Activated B cell treated with CpG ODN at 0.5 μM for 24 hours (primary cell): ENCODE data around the gene C10orf71. TPM values are rescaled to one million over a fixed set of nuclear protein-coding genes. Genes with fewer than 3 reads are reported as not detected.

Experiments used
- ATAC-seq: fragments of 200-7000 bp; cut with Tn5 transposase; one replicate; pipeline ENCODE4 v1.10.0; 2021; ENCODE audit warnings: low read depth, mild to moderate bottlenecking, moderate library complexity
- CTCF ChIA-PET: fragments of 350-600 bp; sonication (Branson Sonifier 250); formaldehyde crosslinking; loops from one replicate; lab custom pipeline; 2021; ENCODE audit warnings: antibody characterized with exemption; lab: Charles Lee
- POLR2A ChIA-PET: fragments of 350-600 bp; sonication (Branson Sonifier 250); formaldehyde crosslinking; loops from one replicate; lab custom pipeline; 2021; ENCODE audit warnings: antibody characterized with exemption; lab: Charles Lee
- DNase-seq: peaks from one replicate; pipeline ENCODE4 v3.0.0; 2022
- H3K27ac Mint-ChIP-seq: one replicate; pipeline ENCODE4 v1.8.0; 2020; ENCODE audit warnings: mixed read lengths
- H3K27me3 Mint-ChIP-seq: one replicate; pipeline ENCODE4 v1.8.0; 2021; ENCODE audit warnings: mixed read lengths
- H3K36me3 Mint-ChIP-seq: one replicate; pipeline ENCODE4 v1.8.0; 2021; ENCODE audit warnings: low read depth, mixed read lengths
- H3K4me1 Mint-ChIP-seq: one replicate; pipeline ENCODE4 v1.8.0; 2021; ENCODE audit warnings: mixed read lengths
- H3K4me3 Mint-ChIP-seq: one replicate; pipeline ENCODE4 v1.8.0; 2020; ENCODE audit warnings: mild to moderate bottlenecking, mixed read lengths
- H3K9me3 Mint-ChIP-seq: one replicate; pipeline ENCODE4 v1.8.0; 2020; ENCODE audit warnings: mixed read lengths
- intact Hi-C: fragments of 100-400 bp; cut with micrococcal nuclease; formaldehyde crosslinking; loops from one replicate; pipeline ENCODE4 v1.15.1; 2024
- total RNA-seq: library from RNA; stranded (reverse); gene quantifications from 2 replicates; pipeline ENCODE4 v1.2.3, GENCODE V29; 2022
- TF ChIP-seq, protein P1 (sequence below): fragments of 200-600 bp; IDR thresholded peaks from one replicate; pipeline ENCODE4 v1.8.0; 2022; ENCODE audit warnings: antibody characterized with exemption, mild to moderate bottlenecking

Gene C10orf71
- total RNA-seq, 1 donor from 2014 or later = not detected

DNA sequence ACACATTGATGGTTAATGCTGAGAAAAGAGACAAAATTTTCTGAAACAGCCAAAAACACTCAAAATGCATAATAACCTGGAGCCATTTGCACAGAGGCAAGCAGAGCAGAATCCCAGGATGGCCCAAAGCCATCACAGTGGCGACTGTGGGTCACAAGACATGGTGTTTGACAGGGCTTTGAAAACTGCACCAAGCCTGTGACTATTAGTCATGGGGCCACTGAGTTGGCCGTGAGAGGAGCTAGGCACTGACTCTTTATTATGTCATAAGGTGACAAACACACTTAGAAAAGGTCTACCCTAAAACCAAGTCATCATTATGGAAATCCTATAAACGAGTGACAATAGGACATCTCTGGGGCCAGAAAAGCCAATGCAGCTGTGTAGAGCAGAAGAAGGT is 73.0 kb downstream of the C10orf71 start:
- ATAC-seq (no peak), DNase-seq (no peak)
- ChIA-PET CTCF (no interaction called here), POLR2A (no interaction called here)
- H3K9me3 Mint-ChIP-seq = no peaks in the 10 kb centered on the region
- H3K27me3 Mint-ChIP-seq = peaks cover 14% of the 10 kb centered on the region
- no peaks in the 10 kb centered on the region for H3K36me3 Mint-ChIP-seq
- intact Hi-C loops = no loop called here
- no peaks in the 10 kb centered on the region for H3K4me1 Mint-ChIP-seq
- H3K4me3 Mint-ChIP-seq = no peak overlapping the region
- no peak overlapping the region for H3K27ac Mint-ChIP-seq
- TF ChIP-seq, protein P1, sequence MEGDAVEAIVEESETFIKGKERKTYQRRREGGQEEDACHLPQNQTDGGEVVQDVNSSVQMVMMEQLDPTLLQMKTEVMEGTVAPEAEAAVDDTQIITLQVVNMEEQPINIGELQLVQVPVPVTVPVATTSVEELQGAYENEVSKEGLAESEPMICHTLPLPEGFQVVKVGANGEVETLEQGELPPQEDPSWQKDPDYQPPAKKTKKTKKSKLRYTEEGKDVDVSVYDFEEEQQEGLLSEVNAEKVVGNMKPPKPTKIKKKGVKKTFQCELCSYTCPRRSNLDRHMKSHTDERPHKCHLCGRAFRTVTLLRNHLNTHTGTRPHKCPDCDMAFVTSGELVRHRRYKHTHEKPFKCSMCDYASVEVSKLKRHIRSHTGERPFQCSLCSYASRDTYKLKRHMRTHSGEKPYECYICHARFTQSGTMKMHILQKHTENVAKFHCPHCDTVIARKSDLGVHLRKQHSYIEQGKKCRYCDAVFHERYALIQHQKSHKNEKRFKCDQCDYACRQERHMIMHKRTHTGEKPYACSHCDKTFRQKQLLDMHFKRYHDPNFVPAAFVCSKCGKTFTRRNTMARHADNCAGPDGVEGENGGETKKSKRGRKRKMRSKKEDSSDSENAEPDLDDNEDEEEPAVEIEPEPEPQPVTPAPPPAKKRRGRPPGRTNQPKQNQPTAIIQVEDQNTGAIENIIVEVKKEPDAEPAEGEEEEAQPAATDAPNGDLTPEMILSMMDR = no peak

GRCh38 chr10:49373361-49373760 is 74.4 kb downstream of the C10orf71 start:
- POLR2A ChIA-PET = no interaction called here
- TF ChIP-seq, protein P1 = no peak

GRCh38 chr10:49374740-49375139 is 75.8 kb downstream of the C10orf71 start:
- no peaks in the 10 kb centered on the region for H3K9me3 Mint-ChIP-seq

More at GRCh38 chr10:49373361-49373760, 74.4 kb downstream of the C10orf71 start:
- Mint-ChIP-seq H3K27ac (no peak overlapping the region), H3K4me3 (no peak overlapping the region), H3K36me3 (no peaks in the 10 kb centered on the region), H3K27me3 (peaks cover 11% of the 10 kb centered on the region), H3K9me3 (no peaks in the 10 kb centered on the region), H3K4me1 (no peaks in the 10 kb centered on the region)
- intact Hi-C loops = no loop called here
- CTCF ChIA-PET = no interaction called here
- ATAC-seq (no peak), DNase-seq (no peak)

DNA sequence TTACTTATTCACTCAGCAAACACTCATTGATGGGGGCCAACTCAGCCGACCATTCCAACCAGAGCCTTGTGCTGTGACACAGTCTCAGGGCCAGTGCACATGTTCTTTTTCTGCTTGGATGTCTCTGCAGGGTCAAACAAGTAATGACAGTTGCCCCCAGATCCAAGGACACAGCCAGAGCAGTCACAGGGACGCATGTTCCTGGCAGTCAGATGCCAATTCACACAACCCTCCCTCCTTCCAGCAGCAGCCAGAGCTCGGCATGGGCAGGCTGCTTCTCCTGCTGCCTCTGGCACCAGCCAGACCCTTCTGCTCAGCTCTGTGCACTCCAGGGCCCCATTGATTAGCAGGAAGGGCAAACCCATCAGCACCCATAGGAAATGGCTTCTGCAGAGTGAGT is 76.6 kb downstream of the C10orf71 start:
- H3K4me1 Mint-ChIP-seq = no peaks in the 10 kb centered on the region
- DNase-seq (no peak), ATAC-seq (no peak)
- H3K27me3 Mint-ChIP-seq = peaks cover 6% of the 10 kb centered on the region
- H3K9me3 Mint-ChIP-seq = no peaks in the 10 kb centered on the region
- H3K27ac Mint-ChIP-seq = no peak overlapping the region
- ChIA-PET POLR2A (no interaction called here), CTCF (no interaction called here)
- intact Hi-C loops = no loop called here
- H3K4me3 Mint-ChIP-seq = no peak overlapping the region
- H3K36me3 Mint-ChIP-seq = no peaks in the 10 kb centered on the region
- TF ChIP-seq, protein P1 = no peak

More at GRCh38 chr10:49374740-49375139, 75.8 kb downstream of the C10orf71 start:
- H3K36me3 Mint-ChIP-seq = no peaks in the 10 kb centered on the region
- H3K4me3 Mint-ChIP-seq = no peak overlapping the region
- no peak overlapping the region for H3K27ac Mint-ChIP-seq
- no peaks in the 10 kb centered on the region for H3K4me1 Mint-ChIP-seq
- ATAC-seq (no peak), DNase-seq (no peak)
- POLR2A ChIA-PET = no interaction called here
- CTCF ChIA-PET = no interaction called here
- TF ChIP-seq, protein P1 = no peak
- peaks cover 8% of the 10 kb centered on the region for H3K27me3 Mint-ChIP-seq
- intact Hi-C loops = no loop called here

Other genes starting within 250 kb of the C10orf71 start
- not detected in 2 replicates for gene VSTM4, start 183.6 kb upstream of the C10orf71 start, total RNA-seq
- gene FAM170B, start 165.1 kb upstream of the C10orf71 start, total RNA-seq = not detected in 2 replicates
- 6.7 and 8.5 TPM in 2 replicates for gene TMEM273, start 110.8 kb upstream of the C10orf71 start, total RNA-seq
- gene DRGX, start 96.9 kb downstream of the C10orf71 start, total RNA-seq = not detected in 2 replicates
- gene ERCC6, start 240.0 kb downstream of the C10orf71 start, total RNA-seq = 37.4 and 46.2 TPM in 2 replicates